ENCODE measurements around the gene RABGAP1L.
"Not testable (repeated sequence)": the region's sequence is repeated elsewhere in the genome, so short reads cannot be mapped to it uniquely, and the experiment has no call there.

The RABGAP1L gene

GRCh38 chr1:174314433-174314832 lies 155.1 kb downstream of the RABGAP1L start:
- DNase-seq, result no peak

GRCh38 chr1:174315239-174315638 lies 155.9 kb downstream of the RABGAP1L start:
- DNase-seq, result no peak

GRCh38 chr1:174320897-174321296 lies 161.6 kb downstream of the RABGAP1L start:
- not testable (repeated sequence) for DNase-seq

- no peak for DNase-seq
Observed at GRCh38 chr1:174322202-174322862, 163.0 kb downstream of the RABGAP1L start.

GRCh38 chr1:174324493-174324892 lies 165.2 kb downstream of the RABGAP1L start:
- DNase-seq, result no peak

- no peak for DNase-seq
Observed at GRCh38 chr1:174324939-174325338, 165.6 kb downstream of the RABGAP1L start.

- no peak for DNase-seq
Observed at GRCh38 chr1:174326278-174326677, 167.0 kb downstream of the RABGAP1L start.

- DNase-seq, result no peak
Observed at GRCh38 chr1:174333437-174333836, 174.1 kb downstream of the RABGAP1L start.

GRCh38 chr1:174337000-174337681 lies 177.8 kb downstream of the RABGAP1L start:
- no peak for DNase-seq

- not testable (repeated sequence) for DNase-seq
Observed at GRCh38 chr1:174340404-174340803, 181.1 kb downstream of the RABGAP1L start.

GRCh38 chr1:174344162-174344561 lies 184.8 kb downstream of the RABGAP1L start:
- DNase-seq, result no peak

GRCh38 chr1:174352117-174352516 lies 192.8 kb downstream of the RABGAP1L start:
- DNase-seq, result no peak

- DNase-seq, result no peak
Observed at GRCh38 chr1:174352883-174353608, 193.7 kb downstream of the RABGAP1L start.

GRCh38 chr1:174358344-174358743 lies 199.0 kb downstream of the RABGAP1L start:
- DNase-seq, result peak in 1 of 2 experiments; percentile 69

GRCh38 chr1:174358786-174359453 lies 199.6 kb downstream of the RABGAP1L start:
- peak; percentile 74 to 85 for DNase-seq

- DNase-seq, result peak; percentile 74 to 85
Observed at GRCh38 chr1:174359454-174359805, 200.1 kb downstream of the RABGAP1L start.

GRCh38 chr1:174364996-174365736 lies 205.8 kb downstream of the RABGAP1L start:
- DNase-seq, result no peak

- no peak for DNase-seq
Observed at GRCh38 chr1:174366946-174367345, 207.6 kb downstream of the RABGAP1L start.

- DNase-seq, result no peak
Observed at GRCh38 chr1:174367892-174368291, 208.6 kb downstream of the RABGAP1L start.

GRCh38 chr1:174376030-174376429 lies 216.7 kb downstream of the RABGAP1L start:
- DNase-seq, result no peak

- DNase-seq, result no peak
Observed at GRCh38 chr1:174391716-174392115, 232.4 kb downstream of the RABGAP1L start.

GRCh38 chr1:174393885-174394284 lies 234.6 kb downstream of the RABGAP1L start:
- DNase-seq, result no peak

- no peak for DNase-seq
Observed at GRCh38 chr1:174397261-174397660, 237.9 kb downstream of the RABGAP1L start.
